Measurements from ENCODE around the gene SLC9A5.

- no peak for TF ChIP-seq CTCF (IDR thresholded peaks at IDR 0.05; ENCODE audit: extremely low read depth in 1 of 2, insufficient read depth in 1 of 2, low read depth in 1 of 2, low read length in 2 of 2)
- TF ChIP-seq EZH2 (IDR thresholded peaks at IDR 0.05; ENCODE audit: borderline replicate concordance, low read depth, low read length, severe bottlenecking) = no peak
- no peak for TF ChIP-seq GATA2 (IDR thresholded peaks at IDR 0.05; ENCODE audit: insufficient read depth, insufficient read length, low read depth, low read length)
- no peak for TF ChIP-seq POLR2A (IDR thresholded peaks at IDR 0.05; ENCODE audit: low read depth, low read length)
- TF ChIP-seq MAX (IDR thresholded peaks at IDR 0.05; ENCODE audit: insufficient read depth, insufficient read length) = no peak
These were observed 41.3 kb upstream of the SLC9A5 start for GRCh38 chr16:67207249-67208091.

Measured in endothelial cell of umbilical vein (primary cell).